DOHH2 (cell line): ENCODE data around the gene THEM5.

Experiments
- H3F3A ChIP-seq: fragments of 200-600 bp; sonication (generic), shearing (Covaris generic); 2 replicates; pipeline ENCODE4 v1.6.0; 2016; ENCODE audit warnings: antibody characterized with exemption, mild to moderate bottlenecking; ENCODE audit not compliant: control insufficient read depth, insufficient read depth
- H3K27ac ChIP-seq: fragments of 200-600 bp; sonication (generic); 2 replicates; pipeline ENCODE4 v1.5.1; 2014; ENCODE audit warnings: low read depth, mild to moderate bottlenecking, low read length, moderate library complexity
- H3K27me3 ChIP-seq: fragments of 200-600 bp; sonication (generic); 2 replicates; pipeline ENCODE4 v1.6.1; 2014; ENCODE audit warnings: mild to moderate bottlenecking, low read length, mixed read lengths; ENCODE audit not compliant: control insufficient read depth
- H3K36me3 ChIP-seq: fragments of 200-600 bp; sonication (generic); 2 replicates; pipeline ENCODE4 v1.6.1; 2014; ENCODE audit warnings: mild to moderate bottlenecking, low read length, moderate library complexity, mixed read lengths; ENCODE audit not compliant: control insufficient read depth
- H3K4me1 ChIP-seq: fragments of 200-600 bp; sonication (generic); 2 replicates; pipeline ENCODE4 v1.6.1; 2014; ENCODE audit warnings: mild to moderate bottlenecking, low read length, mixed read lengths; ENCODE audit not compliant: control insufficient read depth
- H3K4me2 ChIP-seq: fragments of 200-600 bp; sonication (generic); 2 replicates; pipeline ENCODE4 v1.6.0; 2014; ENCODE audit warnings: mild to moderate bottlenecking, low read length, moderate library complexity
- H3K4me3 ChIP-seq: fragments of 200-600 bp; sonication (generic); 2 replicates; pipeline ENCODE4 v1.5.1; 2014; ENCODE audit warnings: mild to moderate bottlenecking, low read length, mixed read lengths
- H3K79me2 ChIP-seq: fragments of 200-600 bp; sonication (generic); 2 replicates; pipeline ENCODE4 v1.6.1; 2014; ENCODE audit warnings: mild to moderate bottlenecking, low read length, mixed read lengths; ENCODE audit not compliant: control insufficient read depth
- H3K9me2 ChIP-seq: fragments of 200-600 bp; sonication (generic); replicated peaks from 2 replicates; pipeline ENCODE4 v1.6.1; 2014; ENCODE audit warnings: mild to moderate bottlenecking, low read length, mixed read lengths; ENCODE audit not compliant: control insufficient read depth
- H3K9me3 ChIP-seq: fragments of 200-600 bp; sonication (generic); 2 replicates; pipeline ENCODE4 v1.6.1; 2014; ENCODE audit warnings: antibody characterized with exemption, low read length, mixed read lengths; ENCODE audit not compliant: control insufficient read depth, insufficient read depth
- H4K20me1 ChIP-seq: fragments of 200-600 bp; sonication (generic); 2 replicates; pipeline ENCODE4 v1.6.0; 2014; ENCODE audit warnings: low read depth, mild to moderate bottlenecking, antibody characterized with exemption, low read length, moderate library complexity; ENCODE audit not compliant: control insufficient read depth, insufficient read depth
- EZH2phosphoT487 ChIP-seq: fragments of 200-600 bp; sonication (generic); IDR thresholded peaks from 2 replicates; pipeline ENCODE4 v1.6.1; 2017; ENCODE audit warnings: borderline replicate concordance, mild to moderate bottlenecking, antibody characterized with exemption, low read length, moderate library complexity, mixed read lengths
- TF ChIP-seq, protein P1 (sequence below): fragments of 200-600 bp; sonication (generic); IDR thresholded peaks from one replicate; pipeline ENCODE4 v1.5.1; 2014; ENCODE audit warnings: antibody characterized with exemption, mild to moderate bottlenecking, low read depth, low read length; ENCODE audit not compliant: poor library complexity, severe bottlenecking

THEM5 gene

DNA sequence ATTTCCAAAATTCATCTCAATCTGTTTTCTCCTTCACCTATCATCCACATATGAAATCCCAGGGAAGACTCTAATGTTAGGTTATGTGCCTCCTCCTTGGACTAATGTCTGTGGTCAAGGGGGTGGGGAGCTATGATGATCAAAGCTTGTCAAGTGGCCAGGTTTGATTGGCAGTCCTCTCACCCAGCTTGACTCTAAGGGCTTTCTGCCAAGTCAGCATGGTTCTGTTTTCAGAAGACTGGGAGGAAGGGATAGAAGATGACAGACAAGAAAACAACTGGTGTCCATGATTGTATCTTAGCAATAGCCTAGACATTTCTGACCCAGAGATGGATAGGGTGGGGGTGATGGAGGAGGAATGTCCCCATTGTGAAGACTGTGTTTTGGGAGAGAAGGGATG lies 9.1 kb upstream of the THEM5 start:
- Histone ChIP-seq H4K20me1 (no peaks in the 10 kb centered on the region), H3K27ac (no peak overlapping the region), H3K27me3 (peaks cover 15% of the 10 kb centered on the region), H3K36me3 (no peaks in the 10 kb centered on the region), H3F3A (no peaks in the 10 kb centered on the region), H3K79me2 (no peaks in the 10 kb centered on the region), H3K9me2 (no peaks in the 10 kb centered on the region), H3K4me2 (no peak overlapping the region), H3K9me3 (no peaks in the 10 kb centered on the region), H3K4me3 (no peak overlapping the region), H3K4me1 (peaks cover 10% of the 10 kb centered on the region)
- TF ChIP-seq, protein P1, sequence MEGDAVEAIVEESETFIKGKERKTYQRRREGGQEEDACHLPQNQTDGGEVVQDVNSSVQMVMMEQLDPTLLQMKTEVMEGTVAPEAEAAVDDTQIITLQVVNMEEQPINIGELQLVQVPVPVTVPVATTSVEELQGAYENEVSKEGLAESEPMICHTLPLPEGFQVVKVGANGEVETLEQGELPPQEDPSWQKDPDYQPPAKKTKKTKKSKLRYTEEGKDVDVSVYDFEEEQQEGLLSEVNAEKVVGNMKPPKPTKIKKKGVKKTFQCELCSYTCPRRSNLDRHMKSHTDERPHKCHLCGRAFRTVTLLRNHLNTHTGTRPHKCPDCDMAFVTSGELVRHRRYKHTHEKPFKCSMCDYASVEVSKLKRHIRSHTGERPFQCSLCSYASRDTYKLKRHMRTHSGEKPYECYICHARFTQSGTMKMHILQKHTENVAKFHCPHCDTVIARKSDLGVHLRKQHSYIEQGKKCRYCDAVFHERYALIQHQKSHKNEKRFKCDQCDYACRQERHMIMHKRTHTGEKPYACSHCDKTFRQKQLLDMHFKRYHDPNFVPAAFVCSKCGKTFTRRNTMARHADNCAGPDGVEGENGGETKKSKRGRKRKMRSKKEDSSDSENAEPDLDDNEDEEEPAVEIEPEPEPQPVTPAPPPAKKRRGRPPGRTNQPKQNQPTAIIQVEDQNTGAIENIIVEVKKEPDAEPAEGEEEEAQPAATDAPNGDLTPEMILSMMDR = no peak
- TF ChIP-seq EZH2phosphoT487 = no peak

DNA sequence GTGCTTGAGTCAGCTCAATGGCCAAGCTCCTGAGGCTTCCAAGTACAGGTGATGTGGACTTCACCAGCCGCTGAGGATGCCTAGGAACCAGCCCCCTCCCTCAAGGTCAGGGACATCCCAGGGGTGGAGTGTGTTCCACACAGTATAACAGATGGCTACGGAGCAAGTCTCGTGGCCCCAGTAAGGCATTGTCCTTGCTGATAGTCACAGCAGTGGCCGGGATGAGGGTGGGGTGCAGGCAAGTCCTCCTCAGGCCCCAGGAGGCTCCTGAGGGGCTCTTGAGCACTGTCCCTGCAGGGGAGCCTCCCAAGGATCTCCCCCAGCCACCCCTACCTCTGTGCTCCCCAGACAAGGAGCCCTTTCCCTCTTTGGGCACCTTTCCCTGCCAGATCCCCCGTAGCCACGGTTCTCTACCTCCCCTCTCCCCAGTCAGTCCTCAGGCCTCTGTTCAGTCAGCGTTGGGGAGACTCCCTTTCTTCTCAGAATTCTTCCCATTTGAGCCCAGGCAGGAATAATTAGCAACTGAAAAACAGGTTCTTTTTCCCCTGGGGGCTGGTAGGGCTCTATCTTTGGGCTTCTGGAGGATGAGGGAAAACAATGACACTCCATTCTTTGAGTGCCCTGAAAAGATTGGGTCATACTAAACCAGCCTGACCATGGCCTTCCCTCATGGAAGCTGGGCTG lies 7.1 kb upstream of the THEM5 start:
- Histone ChIP-seq H3K4me3 (no peak overlapping the region), H3K9me2 (no peaks in the 10 kb centered on the region), H3K79me2 (no peaks in the 10 kb centered on the region), H3K27ac (no peak overlapping the region), H3F3A (no peaks in the 10 kb centered on the region), H3K4me2 (no peak overlapping the region), H3K36me3 (no peaks in the 10 kb centered on the region), H4K20me1 (no peaks in the 10 kb centered on the region), H3K9me3 (no peaks in the 10 kb centered on the region), H3K27me3 (peaks cover 15% of the 10 kb centered on the region), H3K4me1 (peaks cover 10% of the 10 kb centered on the region)
- no peak for TF ChIP-seq EZH2phosphoT487
- TF ChIP-seq, protein P1 = no peak

DNA sequence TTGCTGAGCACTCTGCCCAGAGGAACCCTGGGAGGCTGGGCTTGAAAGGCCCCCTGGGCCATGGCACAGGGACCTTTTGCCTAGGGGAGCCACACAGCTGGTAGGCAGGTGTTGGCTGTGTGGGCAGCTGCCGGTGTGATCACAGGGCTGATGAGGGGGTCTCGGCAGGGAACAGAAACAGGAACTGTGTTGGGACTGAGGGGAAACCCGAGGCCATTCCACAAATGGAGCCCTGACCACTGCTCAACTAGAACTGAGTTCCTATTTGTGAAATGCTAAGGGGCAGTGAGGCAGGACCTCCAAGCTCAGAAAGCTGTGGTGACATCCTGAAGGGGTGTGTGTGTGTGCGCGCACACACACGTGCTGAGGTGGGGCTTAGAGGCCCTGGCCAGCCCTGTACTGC lies 6.4 kb upstream of the THEM5 start:
- peaks cover 10% of the 10 kb centered on the region for H3K4me1 ChIP-seq
- H3K4me2 ChIP-seq = no peak overlapping the region
- no peaks in the 10 kb centered on the region for H3K9me3 ChIP-seq
- no peaks in the 10 kb centered on the region for H3K36me3 ChIP-seq
- no peak overlapping the region for H3K4me3 ChIP-seq
- no peak for TF ChIP-seq EZH2phosphoT487
- TF ChIP-seq, protein P1 = no peak
- no peaks in the 10 kb centered on the region for H3K9me2 ChIP-seq
- no peaks in the 10 kb centered on the region for H3F3A ChIP-seq
- H3K27me3 ChIP-seq = peaks cover 10% of the 10 kb centered on the region
- no peak overlapping the region for H3K27ac ChIP-seq
- H4K20me1 ChIP-seq = no peaks in the 10 kb centered on the region
- no peaks in the 10 kb centered on the region for H3K79me2 ChIP-seq
